C4-2B (cell line): ENCODE measurements around the gene ENPP6.

Experiments
- ZFX ChIP-seq: fragments of 450-650 bp; IDR thresholded peaks from 2 replicates; pipeline ENCODE4 v1.6.1; 2017
- TF ChIP-seq, protein P1 (sequence below): fragments of 450-650 bp; conservative IDR thresholded peaks from 2 replicates; pipeline ENCODE4 v1.5.1; 2017; ENCODE audit warnings: mild to moderate bottlenecking

DNA sequence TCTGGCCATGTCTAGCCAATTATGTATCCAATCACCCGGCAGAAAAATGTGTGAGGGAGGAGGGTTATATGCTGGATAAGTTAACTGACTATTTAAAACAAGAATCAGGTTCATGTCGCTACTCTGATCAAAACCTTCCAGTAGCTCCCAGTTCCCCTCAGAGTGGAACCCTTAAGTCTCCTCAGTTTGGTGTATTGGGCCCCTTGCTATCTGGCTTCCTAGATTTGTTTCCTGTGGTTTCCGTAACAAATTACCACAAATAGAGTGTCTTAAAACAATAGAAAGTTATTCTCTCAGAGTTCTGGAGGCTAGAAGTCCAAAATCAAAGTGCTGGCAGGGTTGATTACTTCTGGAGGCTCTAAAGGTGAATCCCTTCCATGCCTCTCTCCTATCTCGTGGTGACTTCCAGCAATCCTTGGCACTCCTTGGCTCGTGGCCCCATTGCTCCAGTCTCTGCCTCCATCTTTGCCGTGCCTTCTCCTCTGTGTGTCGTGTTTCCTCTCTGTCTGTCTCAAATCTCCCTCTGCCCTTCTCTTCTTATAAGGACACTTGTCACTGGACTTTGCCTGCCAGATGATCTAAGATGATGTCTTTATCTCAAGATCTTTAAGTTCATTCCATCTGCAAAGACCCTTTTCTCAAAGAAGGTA lies 10.5 kb upstream of the ENPP6 start:
- TF ChIP-seq, protein P1, sequence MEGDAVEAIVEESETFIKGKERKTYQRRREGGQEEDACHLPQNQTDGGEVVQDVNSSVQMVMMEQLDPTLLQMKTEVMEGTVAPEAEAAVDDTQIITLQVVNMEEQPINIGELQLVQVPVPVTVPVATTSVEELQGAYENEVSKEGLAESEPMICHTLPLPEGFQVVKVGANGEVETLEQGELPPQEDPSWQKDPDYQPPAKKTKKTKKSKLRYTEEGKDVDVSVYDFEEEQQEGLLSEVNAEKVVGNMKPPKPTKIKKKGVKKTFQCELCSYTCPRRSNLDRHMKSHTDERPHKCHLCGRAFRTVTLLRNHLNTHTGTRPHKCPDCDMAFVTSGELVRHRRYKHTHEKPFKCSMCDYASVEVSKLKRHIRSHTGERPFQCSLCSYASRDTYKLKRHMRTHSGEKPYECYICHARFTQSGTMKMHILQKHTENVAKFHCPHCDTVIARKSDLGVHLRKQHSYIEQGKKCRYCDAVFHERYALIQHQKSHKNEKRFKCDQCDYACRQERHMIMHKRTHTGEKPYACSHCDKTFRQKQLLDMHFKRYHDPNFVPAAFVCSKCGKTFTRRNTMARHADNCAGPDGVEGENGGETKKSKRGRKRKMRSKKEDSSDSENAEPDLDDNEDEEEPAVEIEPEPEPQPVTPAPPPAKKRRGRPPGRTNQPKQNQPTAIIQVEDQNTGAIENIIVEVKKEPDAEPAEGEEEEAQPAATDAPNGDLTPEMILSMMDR: no peak
- no peak for TF ChIP-seq ZFX
